SKM-1 (cell line): ENCODE results near the gene OPN1SW.

Experiments used
- DNase-seq: peaks from one replicate; lab custom pipeline; 2025; ENCODE audit not compliant: unreplicated experiment; lab: John Stamatoyannopoulos, UW

OPN1SW gene

DNA sequence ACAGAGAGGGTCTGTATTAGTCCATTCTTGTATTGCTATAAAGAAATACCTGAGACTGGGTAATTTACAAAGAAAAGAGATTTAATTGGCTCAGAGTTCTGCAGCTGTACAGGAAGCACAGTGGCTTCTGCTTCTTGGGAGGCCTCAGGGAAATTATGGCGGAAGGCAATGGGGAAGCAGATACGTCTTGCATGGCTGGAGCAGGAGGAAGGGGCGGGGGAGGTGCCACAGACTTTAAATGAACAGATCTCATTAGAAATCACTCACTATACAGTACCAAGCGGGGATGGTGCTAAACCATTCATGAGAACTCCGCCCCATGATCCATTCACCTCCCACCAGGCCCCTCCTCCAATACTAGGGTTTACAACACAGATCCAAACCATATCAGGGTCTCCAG is 40.2 kb downstream of the OPN1SW start:
- DNase-seq: no peak

DNA sequence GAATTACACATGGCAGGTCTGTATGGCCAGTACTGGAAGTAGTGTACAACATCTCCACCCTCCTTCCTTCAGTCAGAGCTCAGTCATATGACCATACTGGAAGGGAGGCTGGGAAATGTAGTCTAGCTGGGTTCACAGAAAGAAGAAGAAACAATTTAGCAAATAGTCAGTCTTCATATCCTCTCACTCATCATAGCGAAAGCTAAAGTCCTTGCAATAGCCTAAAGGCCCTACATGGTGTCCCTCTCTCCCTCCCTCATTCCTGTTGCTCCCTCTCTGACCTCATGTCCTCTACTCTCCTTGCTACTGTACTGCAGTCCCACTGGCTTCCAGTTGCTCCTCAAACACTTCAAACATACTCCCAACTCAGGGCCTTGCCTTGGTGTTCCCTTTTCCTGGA is 40.7 kb downstream of the OPN1SW start:
- DNase-seq: no peak

DNA sequence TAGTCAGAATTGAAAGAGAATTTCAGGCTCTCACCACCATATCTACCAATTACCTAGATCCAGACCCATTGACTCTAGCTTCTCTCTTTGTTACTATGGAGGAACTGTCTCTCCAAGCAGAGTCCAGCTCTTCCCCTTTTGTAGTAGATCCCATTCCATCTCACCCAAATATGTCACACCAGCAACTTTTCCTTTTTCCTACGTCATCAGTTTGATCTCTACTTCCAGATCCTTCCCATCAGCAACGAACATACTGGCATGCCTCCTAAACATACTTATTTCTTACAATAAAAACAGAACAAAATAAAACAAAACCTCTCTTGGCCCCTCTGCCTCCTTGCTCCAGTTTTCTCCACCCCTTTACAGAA is 42.3 kb downstream of the OPN1SW start:
- DNase-seq: no peak

DNA sequence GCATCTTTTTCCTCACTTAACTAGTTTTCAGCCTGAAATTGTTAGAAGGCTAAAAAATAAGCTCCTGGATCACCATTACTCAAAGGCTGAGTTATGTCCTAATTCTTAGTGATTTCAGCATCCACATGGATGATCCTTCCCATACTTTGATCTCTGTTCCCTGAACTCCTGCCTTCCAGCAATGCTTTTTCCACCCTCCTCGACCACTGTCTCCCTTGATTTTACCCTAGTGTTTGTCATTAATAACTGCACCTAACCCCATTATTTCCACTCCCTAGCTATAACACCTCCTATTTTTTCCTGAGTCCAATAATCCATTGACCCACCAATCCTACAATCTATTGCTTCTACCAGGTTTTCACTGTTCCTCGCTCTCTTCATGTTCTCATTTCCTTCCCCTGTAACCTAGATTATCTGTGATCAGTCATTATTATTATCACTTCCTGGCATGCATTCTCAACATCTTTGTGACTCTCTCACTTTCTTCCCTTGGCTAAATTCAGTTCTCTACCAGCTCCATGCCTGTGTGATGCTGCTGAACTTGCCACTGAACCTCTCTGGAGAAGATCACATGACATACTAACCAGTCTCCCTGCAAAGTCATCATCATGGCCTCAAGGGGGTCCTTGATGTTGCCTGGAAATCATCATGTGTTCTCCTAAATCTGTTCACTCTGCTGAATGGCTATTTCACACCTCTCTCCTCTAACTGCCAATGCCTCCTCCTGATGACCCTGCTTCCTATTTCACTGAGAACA is 42.9 kb downstream of the OPN1SW start:
- DNase-seq: no peak

DNA sequence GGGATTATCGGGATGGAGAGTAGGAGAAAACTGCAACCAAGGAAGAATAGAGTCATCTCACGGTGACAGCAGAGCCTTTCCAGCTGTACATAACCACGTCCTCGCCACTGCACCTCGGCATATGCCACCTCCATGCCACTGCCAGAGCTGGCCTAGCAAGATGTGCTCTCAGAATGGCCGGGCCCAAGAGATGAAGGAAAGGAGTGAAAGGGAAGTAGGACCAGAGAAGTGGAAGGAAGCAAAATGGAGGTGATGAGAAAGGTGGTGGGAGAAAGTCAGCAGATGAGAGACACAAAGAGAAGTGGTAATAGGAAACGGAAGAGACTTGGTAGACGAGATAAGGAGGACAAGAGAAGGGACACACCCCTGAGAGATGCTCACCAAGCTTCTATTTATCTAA is 44.4 kb downstream of the OPN1SW start:
- DNase-seq: no peak

DNA sequence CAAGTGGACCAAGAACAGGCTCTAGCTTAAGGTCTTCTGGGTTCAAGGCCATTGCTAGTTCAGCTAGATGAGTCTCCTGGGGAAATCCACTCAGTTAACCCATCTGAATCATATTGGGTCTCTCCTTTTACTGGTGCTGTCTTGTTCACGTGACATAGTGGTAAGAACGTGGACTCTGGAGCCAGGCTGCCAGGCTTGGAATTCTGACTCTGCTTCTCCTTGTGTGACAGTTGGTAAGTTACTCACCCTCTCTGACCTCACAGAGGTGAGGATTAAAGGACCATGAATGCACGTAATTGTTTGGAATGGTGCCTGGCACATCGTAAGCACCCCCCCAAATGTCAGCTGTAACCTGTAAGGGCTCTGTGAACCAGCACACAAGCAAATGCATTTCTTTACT is 46.1 kb downstream of the OPN1SW start:
- no peak for DNase-seq

DNA sequence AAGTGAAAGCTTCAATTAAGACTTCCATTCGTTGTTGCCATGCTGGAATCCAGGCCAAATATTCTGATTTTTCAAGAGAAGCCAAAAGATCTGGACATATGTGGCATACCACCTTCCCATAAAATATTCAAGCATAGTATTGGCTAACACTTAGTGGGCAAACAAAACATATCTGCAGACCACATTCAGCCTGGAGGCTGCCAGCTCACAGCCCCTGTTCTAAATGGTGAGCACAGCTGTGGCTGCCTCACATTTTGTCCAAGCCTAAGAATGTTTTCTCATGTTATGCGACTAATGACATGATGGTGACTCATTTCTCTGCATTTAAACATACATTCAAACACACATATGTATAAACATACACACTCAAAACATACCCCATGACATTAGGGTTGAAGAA is 47.0 kb downstream of the OPN1SW start:
- DNase-seq: no peak

DNA sequence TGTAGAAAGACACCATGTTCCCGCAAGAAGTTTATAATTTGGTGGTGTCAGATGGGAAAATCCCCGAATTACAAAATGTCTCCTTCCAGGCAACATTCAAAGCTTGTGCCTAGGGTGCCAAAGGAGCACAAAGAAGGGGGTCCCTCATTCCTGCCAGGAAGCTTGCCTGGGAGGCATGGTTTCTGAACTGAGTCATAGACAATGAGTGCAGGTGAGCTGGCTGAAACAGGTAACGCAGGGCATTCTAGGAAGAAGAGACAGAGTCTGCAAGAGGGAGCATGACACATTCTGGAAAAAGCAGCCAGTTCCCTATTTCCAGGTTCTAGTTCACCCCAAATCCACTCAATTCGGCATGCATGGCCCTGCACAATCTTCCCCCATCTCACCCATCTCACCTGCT is 48.4 kb downstream of the OPN1SW start:
- DNase-seq: no peak

DNA sequence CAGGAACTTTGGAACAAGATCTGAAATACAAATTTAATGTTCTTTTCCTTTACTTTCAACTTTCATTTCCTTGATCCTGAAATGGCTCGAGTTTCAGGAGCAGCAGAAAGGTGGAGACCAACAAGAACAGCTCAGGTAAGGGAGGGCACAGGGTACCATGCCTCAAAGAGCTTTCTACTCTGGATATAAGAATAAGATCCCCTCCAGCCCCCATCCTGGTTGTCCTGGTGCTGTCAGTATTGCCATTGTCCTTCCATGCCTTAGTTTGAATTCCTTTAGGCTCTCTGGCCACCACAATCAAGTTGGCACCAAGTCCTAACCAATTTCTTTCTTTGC is 48.9 kb downstream of the OPN1SW start:
- DNase-seq: no peak

DNA sequence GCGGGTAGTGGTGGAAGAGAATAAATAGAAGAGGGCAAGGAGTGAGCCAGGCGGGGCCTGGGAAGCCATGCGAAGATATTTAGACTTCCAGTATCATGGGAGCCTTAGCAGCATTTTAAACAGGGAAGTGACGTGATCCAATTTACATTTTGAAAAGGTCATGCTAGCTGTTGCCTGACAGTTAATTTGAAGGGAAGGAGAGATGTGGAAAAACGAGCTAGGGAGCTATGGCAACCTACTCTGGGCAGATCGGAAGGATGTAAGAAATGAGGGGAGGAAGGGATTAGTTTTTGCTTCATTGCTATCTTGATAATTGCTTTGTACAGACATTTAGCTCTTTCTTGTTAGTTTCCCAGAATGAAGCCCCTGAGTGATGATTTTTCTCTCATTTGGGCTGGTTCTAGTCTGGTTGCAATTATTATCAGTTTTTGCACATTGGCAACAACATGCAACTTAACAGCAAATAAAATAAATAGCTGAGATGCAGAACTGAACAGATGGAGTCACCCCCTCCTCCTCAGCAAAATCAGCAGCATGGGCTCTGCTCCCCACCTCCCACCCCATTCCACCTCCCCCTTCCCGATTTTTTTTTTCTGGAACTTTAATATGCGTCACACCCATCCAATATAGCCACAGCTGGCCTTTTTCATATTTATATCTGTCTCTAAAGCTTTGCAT is 49.4 kb downstream of the OPN1SW start:
- no peak for DNase-seq

DNA sequence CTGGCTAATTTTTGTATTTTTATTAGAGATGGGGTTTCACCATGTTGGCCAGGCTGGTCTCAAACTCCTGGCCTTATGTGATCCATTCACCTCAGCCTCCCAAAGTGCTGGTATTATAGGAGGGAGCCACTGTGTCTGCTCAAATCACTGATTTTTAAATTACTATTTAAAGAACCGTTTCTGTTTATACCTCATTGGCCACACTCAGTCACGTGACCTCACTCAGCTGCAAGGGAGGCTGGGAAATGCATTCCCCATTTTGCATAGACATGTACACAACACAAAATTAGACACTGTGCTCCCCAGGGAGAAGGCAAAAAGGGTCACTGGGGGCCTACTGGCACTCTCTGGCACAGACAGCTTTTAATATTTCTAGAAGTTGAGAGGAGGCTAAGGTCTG is 50.1 kb downstream of the OPN1SW start:
- DNase-seq: no peak

DNA sequence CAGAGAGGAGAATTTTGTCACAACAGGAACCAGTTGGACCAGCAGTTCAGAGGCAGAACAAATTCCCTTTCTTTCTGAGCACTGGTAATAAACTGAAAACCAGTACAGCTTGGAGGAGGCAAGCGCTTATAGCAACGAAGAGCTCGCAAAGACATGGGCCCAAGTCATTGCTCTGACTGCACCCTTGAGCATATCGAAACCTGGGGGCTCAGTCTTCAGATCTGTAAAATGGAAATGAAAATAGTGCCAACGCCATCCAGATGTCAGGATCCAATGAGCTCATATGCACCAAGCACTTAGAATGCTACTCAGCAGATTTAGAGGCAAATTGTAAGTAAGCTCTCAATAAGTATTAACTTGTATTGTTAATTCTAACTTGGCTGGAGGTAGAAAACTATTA is 50.9 kb downstream of the OPN1SW start:
- no peak for DNase-seq
